Lower leg skin (tissue), 3 donors: ENCODE results near the gene MRPS9.

ENCODE experiments used
- CTCF ChIP-seq, 3 donors: fragments of 450-650 bp; IDR thresholded peaks; one replicate each; pipeline ENCODE4 v1.5.1; 2016; ENCODE audit warnings: antibody characterized with exemption in 3 of 3, mild to moderate bottlenecking in 3 of 3, moderate library complexity in 2 of 3
- POLR2A ChIP-seq, 2 donors: fragments of 450-650 bp; IDR thresholded peaks; one replicate each; pipeline ENCODE4 v1.6.1; 2016 to 2017; ENCODE audit warnings: antibody characterized with exemption in 2 of 2, mild to moderate bottlenecking in 1 of 2, moderate library complexity in 1 of 2

DNA sequence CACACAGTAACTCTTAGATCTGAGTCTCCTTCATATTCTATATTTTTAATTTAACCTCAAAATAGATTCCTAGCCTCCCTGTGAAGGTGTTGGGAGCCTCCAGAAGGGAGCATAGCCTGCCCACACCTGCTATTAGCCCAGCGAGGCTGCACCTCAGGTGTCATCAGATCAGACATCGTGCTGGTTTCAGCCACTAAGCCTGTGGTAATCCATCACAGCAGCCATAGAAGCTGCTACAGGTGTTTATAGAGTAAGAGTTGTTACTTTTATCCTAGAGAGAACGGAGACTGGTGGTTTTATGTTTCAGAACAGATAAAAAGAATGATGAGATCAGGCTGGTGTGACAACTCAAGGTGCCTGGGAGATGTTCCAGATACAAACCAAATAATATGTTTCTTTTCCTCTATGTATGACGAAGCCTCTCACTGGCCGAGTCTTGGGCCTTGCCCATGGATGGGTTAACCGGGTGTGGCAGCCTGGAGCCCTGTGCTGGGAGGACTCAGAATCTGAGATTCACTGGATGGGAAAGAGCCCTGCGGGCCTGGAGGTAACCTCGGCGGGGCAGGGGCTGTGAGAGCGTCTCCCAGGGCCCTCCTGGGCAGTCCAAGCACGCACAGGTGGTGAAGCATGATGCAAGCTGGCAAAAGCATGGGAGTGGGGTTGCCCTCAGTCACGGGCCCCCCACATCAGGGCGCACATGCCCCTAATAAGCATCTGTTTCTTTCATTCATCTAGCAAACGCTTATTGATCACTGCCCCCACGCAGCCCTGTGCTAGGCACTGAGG is 73.7 kb downstream of the MRPS9 start:
- TF ChIP-seq POLR2A (IDR thresholded peaks at IDR 0.05) (no peak), CTCF (IDR thresholded peaks at IDR 0.05) (no peak)
